NB4 (cell line): ENCODE data around the gene GSDME.

Experiments used
- POLR2A ChIP-seq: IDR thresholded peaks from 2 replicates; pipeline ENCODE4 v1.6.1; 2011; ENCODE audit warnings: mild to moderate bottlenecking; ENCODE audit not compliant: insufficient read length; ENCODE audit errors: extremely low read depth
- TF ChIP-seq, protein P1 (sequence below): IDR thresholded peaks from one replicate; pipeline ENCODE4 v1.5.1; 2012; ENCODE audit warnings: low read depth, low read length
- TF ChIP-seq, protein P2 (sequence below): IDR thresholded peaks from 2 replicates; pipeline ENCODE4 v1.6.1; 2011; ENCODE audit warnings: low read depth, low read length

DNA sequence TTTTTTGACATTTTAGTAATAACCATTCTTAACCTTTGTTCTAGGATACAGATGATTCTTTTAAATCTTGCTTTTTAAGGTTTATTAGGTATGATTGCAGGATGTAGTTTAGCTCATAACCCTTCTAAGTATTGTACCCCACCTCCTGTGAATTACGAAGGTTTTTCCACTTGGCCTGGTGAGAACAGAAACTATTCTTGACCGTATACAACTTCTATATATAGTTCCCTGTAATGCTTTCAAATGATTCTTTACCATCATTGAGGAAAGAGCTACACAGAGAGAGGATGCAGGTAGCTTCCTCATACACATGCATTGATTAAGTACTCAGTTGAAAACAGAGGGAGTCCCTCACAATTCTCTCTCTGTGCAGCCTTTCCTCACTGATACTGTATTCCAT, 97.8 kb downstream of the GSDME start:
- TF ChIP-seq, protein P1, sequence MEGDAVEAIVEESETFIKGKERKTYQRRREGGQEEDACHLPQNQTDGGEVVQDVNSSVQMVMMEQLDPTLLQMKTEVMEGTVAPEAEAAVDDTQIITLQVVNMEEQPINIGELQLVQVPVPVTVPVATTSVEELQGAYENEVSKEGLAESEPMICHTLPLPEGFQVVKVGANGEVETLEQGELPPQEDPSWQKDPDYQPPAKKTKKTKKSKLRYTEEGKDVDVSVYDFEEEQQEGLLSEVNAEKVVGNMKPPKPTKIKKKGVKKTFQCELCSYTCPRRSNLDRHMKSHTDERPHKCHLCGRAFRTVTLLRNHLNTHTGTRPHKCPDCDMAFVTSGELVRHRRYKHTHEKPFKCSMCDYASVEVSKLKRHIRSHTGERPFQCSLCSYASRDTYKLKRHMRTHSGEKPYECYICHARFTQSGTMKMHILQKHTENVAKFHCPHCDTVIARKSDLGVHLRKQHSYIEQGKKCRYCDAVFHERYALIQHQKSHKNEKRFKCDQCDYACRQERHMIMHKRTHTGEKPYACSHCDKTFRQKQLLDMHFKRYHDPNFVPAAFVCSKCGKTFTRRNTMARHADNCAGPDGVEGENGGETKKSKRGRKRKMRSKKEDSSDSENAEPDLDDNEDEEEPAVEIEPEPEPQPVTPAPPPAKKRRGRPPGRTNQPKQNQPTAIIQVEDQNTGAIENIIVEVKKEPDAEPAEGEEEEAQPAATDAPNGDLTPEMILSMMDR: no peak
- no peak for TF ChIP-seq POLR2A
- TF ChIP-seq, protein P2, sequence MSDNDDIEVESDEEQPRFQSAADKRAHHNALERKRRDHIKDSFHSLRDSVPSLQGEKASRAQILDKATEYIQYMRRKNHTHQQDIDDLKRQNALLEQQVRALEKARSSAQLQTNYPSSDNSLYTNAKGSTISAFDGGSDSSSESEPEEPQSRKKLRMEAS: no peak
